ENCODE measurements around the gene HSPBP1.

Gene HSPBP1

GRCh38 chr19:55273978-55274707 lies 5.8 kb downstream of the HSPBP1 start:
- no peak for DNase-seq

- no peak for DNase-seq
These were observed 7.8 kb downstream of the HSPBP1 start for GRCh38 chr19:55272142-55272541.

- DNase-seq: no peak
These were observed 9.6 kb downstream of the HSPBP1 start for GRCh38 chr19:55270172-55270942.

GRCh38 chr19:55269299-55269698 lies 10.6 kb downstream of the HSPBP1 start:
- DNase-seq: no peak

GRCh38 chr19:55266840-55267239 lies 13.1 kb downstream of the HSPBP1 start:
- no peak for DNase-seq

- no peak for DNase-seq
These were observed 13.5 kb downstream of the HSPBP1 start for GRCh38 chr19:55266404-55266803.

- DNase-seq: no peak
These were observed 14.1 kb downstream of the HSPBP1 start for GRCh38 chr19:55265723-55266386.

- no peak for DNase-seq
These were observed 14.7 kb downstream of the HSPBP1 start for GRCh38 chr19:55265173-55265572.

- DNase-seq: no peak
These were observed 15.4 kb downstream of the HSPBP1 start for GRCh38 chr19:55264531-55264930.

- DNase-seq: no peak
These were observed 17.6 kb downstream of the HSPBP1 start for GRCh38 chr19:55262359-55262758.

GRCh38 chr19:55261671-55262126 lies 18.2 kb downstream of the HSPBP1 start:
- DNase-seq: no peak

- DNase-seq: no peak
These were observed 20.2 kb downstream of the HSPBP1 start for GRCh38 chr19:55259540-55260210.

GRCh38 chr19:55258828-55259539 lies 20.9 kb downstream of the HSPBP1 start, which contains the start of gene PPP6R1:
Gene PPP6R1 (minus strand): TSS chr19:55259017. CDS start chr19:55247103, 11,914 bp downstream.
- DNase-seq: peak; percentile 96 to 97

- peak; percentile 39 to 51 for DNase-seq
These were observed 21.5 kb downstream of the HSPBP1 start for GRCh38 chr19:55258476-55258827.

- DNase-seq: peak; percentile 34 to 45
These were observed 22.2 kb downstream of the HSPBP1 start for GRCh38 chr19:55257461-55258420.

GRCh38 chr19:55256562-55257460 lies 23.1 kb downstream of the HSPBP1 start:
- DNase-seq: peak; percentile 28 to 30

- peak; percentile 65 to 72 for DNase-seq
These were observed 24.1 kb downstream of the HSPBP1 start for GRCh38 chr19:55255618-55256423.

GRCh38 chr19:55254625-55254977 lies 25.3 kb downstream of the HSPBP1 start:
- DNase-seq: no peak

Measured in activated CD4-positive, alpha-beta T cell treated with anti-CD3 and anti-CD28 coated beads, Interleukin-2, amount 50 U/mL, for 48 hours (primary cell).